Stimulated activated CD8-positive, alpha-beta memory T cell treated with anti-CD3 and anti-CD28 coated beads, Interleukin-15, amount 100 ng/mL, for 1 hour (primary cell): ENCODE data around the gene FXR2.
"Not testable (repeated sequence)": the region's sequence is repeated elsewhere in the genome, so short reads cannot be mapped to it uniquely, and the experiment has no call there.

Experiments
- DNase-seq: peaks from one replicate; pipeline ENCODE4 v3.0.0-alpha.2; 2020; ENCODE audit warnings: low read depth

The FXR2 gene

DNA sequence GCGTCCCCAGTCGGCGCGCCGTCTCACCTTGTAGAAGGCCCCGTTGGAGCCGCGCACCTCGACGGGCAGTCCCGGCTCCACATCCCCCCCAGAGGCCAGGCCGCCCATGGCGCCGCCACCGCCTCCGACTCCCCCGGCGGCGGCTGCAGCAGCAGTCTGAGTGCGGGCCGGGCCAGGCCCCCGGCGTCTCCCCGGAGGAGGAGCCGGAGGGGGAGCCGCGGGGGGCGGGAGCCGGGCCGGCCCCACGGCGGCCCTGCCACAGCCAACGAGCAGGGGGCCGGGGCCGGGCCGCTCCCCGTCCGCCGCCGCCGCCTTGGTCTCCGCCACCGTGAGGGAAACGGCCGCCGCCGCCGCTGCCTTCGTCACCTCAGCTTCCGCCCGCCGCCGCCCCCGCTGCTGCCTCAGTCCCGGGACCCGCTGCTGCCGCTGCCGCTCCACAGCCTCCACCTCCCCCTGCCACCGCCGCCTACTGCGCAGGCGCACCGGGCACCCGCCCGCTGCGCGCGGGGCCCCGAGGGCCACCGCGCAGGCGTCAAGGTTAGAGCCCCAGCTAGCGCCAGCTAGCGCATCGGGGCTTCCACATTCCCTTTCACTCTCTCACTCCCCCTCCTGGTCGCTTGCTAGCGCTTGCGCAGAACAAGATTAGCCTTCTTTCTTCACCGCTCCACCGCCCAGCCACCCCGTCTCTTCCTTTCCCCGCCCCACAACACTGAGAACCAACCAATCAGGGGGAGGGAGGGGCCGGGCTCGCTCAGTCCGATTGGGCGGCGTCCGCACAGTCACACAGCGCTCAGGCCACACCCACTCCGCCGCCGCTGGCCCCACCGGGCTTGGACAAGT lies at the start of gene FXR2:
Gene FXR2 (minus strand): TSS at position 473 of the 840 bp plus-strand sequence. CDS start 365 bp downstream, at position 108.
- peak; percentile 94 for DNase-seq

- no peak for DNase-seq
Measured at GRCh38 chr17:7656958-7657609, 42.4 kb upstream of the FXR2 start.

GRCh38 chr17:7655541-7655840 lies 40.8 kb upstream of the FXR2 start:
- no peak for DNase-seq

GRCh38 chr17:7654832-7655540 lies 40.3 kb upstream of the FXR2 start:
- DNase-seq: no peak

GRCh38 chr17:7652388-7653356 lies 38.0 kb upstream of the FXR2 start:
- DNase-seq: no peak

DNA sequence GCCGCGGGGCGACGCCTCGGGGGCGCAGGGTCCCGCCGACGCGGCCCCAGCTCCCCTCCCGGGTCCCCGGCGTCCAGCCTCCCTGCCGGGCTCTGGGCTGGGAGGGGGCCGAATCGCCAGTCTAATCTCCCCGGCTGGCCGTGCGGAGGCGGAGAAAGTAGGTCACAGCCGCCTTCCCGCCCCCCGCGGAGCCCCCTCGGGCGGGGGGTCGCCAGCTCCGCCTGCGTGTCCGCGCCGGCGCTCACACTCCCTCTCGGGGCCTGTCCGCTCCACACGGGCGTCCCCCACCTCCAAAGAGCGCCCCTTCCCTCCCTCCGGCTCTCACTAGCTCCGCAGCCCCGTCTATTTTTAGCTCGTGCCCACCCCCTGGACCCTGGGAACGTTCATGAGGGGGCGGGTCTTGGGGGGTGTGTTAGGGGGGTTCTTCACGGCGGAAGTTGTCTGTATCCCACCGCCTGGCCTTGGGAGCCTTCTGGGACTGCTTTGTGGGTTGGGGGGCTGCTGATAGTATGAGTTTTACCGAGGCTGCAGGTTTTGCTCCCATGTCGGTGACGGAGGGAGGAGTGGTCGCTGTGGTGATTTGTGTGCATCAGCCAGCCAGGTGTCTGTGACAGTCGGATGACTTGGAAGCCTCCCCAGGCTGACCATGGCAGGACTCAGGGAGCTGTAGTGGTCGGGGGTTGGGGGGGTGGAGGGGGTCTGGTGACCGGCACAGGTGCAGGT lies 37.1 kb upstream of the FXR2 start:
- no peak for DNase-seq

- no peak for DNase-seq
Measured at GRCh38 chr17:7651097-7651664, 36.5 kb upstream of the FXR2 start.

DNA sequence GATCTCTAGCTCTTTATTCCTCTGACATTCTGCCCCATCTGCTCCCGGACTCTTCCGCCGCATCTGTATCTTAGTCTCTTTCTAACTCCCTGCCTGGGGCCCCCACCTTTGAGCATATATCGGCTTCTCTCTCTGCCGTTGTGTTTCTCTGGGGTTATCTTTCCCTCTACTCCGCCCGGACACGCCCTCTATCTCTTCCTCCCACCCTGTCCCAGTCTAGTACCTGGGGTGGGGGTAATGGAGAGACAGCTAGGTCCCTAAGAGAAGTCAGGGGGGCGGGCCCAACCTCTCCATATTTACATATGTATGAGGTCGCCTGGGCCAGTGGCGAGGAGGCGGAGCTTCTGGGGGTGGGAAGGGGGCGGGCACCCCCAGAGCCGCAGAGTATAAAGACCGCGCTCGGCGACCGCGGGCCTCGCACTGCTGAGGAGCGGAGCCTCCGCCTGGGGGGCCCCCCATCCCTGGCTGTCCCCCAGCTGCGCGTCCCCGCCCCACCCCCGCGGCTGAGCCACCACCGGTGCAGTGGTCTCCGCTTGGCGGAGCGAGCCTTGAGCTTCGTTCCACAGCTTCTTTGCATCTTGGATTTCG lies 35.9 kb upstream of the FXR2 start, which contains the start of gene ATP1B2:
Gene ATP1B2 (plus strand): TSS at position 418 of the 588 bp plus-strand sequence. CDS start 593 bp downstream, outside the sequence.
- peak; percentile 51 for DNase-seq

GRCh38 chr17:7647018-7647417 lies 32.3 kb upstream of the FXR2 start:
- no peak for DNase-seq

GRCh38 chr17:7646457-7646856 lies 31.8 kb upstream of the FXR2 start:
- DNase-seq: no peak

GRCh38 chr17:7644775-7645174 lies 30.1 kb upstream of the FXR2 start:
- DNase-seq: no peak

DNA sequence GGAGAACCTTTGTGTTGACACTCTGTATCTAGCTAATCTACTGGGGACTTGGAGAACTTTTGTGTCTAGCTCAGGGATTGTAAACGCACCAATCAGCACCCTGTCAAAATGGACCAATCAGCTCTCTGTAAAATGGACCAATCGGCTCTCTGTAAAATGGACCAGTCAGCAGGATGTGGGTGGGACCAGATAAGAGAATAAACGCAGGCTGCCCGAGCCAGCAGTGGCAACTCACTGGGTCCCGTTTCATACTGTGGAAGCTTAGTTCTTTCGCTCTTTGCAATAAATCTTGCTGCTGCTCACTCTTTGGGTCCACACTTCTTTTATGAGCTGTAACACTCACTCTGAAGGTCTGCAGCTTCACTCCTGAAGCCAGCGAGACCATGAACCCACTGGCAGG lies 26.9 kb upstream of the FXR2 start:
- not testable (repeated sequence) for DNase-seq

GRCh38 chr17:7640783-7641182 lies 26.1 kb upstream of the FXR2 start:
- DNase-seq: no peak

GRCh38 chr17:7636163-7636562 lies 21.5 kb upstream of the FXR2 start:
- DNase-seq: no peak

DNA sequence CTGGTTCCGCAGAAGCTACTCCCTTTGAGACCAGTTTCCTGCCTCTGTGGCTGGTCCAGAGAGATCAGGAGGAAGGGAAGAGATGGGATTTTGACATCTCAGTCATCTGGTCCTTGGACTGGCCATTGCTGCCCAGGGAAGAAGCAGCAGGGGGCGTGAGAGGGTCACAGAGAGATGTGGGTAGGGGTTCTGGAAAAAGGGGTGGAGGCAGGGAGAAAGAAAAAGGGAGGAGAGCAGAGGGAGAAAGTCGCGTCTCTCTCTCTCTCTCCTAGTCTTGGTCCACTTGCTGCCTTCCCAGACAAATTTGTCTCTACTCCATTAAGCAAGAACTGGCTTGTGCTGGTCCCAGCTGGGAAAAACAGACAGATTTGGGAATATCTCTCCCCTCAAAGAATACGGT lies 19.7 kb upstream of the FXR2 start:
- DNase-seq: no peak

DNA sequence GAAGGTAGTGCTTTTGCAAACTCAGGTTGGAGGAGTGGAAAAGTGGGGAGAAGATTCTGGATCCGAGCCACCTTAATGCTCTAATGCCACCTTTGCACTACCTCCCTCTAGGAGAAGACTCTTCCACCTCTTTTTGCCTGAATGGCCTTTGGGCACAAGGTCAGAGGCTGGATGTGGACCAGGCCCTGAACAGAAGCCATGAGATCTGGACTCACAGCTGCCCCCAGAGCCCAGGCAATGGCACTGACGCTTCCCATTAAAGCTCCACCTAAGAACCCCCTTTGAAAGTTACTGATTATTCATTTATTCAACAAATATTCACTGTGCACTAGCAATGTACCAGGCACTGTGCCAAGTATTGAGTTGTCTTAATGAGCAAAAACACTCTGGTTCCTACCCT lies 18.4 kb upstream of the FXR2 start:
- DNase-seq: no peak

DNA sequence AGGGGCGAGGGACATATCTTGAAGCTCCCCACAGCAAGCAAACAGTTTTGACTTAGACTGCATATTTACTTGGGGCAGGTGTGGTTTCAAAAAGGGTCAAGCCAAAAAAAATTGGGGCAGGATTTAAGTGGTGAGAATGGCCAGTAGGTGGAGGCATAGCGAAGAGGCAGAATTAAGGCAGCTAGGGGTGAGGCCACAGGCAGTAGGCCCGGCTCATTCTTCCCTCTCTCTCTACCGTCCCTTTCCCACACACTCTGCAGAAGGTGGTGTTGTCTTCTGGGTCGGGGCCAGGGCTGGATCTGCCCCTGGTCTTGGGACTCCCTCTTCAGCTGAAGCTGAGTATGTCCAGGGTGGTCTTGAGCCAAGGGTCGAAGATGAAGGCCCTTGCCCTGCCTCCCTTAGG lies 17.8 kb upstream of the FXR2 start:
- DNase-seq: no peak

DNA sequence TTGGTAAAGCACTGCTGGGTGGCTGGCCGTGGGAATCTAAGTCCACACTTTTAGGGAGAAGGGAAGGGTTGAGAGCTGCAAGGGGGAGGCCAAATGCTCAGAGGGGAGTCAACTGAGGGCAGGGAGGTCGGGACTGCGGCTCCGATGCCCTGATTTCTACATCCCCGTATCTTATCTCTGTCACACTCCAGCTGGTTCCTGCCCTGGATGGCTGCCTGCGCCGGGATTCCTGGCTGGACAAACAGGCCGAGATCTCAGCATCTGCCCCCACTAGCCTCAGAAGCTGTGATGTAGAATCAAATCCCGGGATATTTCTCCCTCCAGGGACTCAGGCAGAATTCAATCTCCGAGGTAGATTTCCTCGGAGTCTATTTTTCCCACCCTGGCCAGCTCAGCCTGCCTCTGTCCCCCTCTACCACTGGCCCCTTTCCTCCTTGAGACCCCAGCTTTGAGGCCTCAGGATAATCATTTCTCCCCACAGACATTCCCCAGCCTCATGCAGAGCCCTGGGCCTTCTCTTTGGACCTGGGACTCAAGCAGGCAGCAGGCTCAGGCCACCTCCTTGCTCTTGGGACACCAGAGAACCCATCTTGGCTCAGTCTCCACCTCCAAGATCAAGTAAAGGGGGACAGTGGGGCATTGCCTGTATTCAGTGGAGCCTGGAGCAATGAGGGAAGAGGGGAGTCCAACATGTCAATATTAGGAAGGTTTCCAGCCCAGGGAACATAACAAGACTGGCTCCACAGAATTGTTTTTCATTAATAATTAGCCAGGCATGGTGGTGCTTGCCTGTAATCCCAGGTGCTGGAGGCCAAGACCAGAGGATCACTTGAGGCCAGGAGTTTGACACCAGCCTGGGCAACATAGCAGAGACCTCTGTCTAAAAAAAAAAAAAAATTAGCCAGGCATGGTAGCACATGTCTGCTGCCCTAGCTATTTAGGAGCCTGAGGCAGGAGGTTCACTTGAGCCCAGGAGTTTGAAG lies 17.0 kb upstream of the FXR2 start:
- DNase-seq: no peak

- no peak for DNase-seq
Measured at GRCh38 chr17:7629939-7630571, 15.4 kb upstream of the FXR2 start, which contains the start of gene SHBG. SHBG (plus strand) TSS chr17:7630135; CDS start chr17:7630173, 38 bp downstream.
